ENCODE measurements around the gene GDF15.

The GDF15 gene

DNA sequence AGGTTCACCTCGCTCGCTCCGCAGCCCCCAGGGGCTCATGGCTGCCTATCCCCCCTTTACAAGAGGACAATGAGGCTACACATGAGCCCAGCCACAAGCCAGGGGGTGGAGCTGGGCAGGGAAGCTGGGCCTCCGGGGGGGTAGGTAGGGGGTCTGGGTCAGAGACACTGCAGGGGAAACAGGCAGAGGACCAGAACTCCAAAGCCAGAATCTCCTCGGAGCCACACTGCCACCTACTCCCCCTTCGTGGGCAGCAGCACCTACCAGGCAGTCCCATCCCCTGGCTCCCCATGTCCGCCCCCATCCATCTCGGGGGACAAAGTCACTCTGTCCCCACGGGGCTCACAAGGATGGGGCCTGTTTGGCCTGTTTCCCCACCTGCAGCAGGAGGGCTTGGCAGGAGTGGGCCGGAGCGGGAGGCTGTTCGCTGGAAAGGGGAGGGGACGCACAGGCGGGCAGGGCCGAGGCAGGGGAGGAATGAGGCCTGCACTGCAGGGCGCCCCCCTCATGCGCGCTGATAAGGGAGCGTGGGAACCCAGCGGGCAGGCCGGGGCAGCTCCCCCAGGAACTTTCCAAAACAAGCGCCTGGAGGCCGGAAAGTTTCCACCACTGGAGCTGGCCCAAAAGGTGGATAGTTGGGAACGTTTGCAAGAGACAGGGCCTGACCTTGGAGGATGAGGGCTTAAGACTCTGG is 52.5 kb downstream of the GDF15 start (continued):
- TF ChIP-seq, protein P1, sequence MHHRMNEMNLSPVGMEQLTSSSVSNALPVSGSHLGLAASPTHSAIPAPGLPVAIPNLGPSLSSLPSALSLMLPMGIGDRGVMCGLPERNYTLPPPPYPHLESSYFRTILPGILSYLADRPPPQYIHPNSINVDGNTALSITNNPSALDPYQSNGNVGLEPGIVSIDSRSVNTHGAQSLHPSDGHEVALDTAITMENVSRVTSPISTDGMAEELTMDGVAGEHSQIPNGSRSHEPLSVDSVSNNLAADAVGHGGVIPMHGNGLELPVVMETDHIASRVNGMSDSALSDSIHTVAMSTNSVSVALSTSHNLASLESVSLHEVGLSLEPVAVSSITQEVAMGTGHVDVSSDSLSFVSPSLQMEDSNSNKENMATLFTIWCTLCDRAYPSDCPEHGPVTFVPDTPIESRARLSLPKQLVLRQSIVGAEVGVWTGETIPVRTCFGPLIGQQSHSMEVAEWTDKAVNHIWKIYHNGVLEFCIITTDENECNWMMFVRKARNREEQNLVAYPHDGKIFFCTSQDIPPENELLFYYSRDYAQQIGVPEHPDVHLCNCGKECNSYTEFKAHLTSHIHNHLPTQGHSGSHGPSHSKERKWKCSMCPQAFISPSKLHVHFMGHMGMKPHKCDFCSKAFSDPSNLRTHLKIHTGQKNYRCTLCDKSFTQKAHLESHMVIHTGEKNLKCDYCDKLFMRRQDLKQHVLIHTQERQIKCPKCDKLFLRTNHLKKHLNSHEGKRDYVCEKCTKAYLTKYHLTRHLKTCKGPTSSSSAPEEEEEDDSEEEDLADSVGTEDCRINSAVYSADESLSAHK (tag by site-specific recombination; IDR thresholded peaks at IDR 0.05), result peak; percentile 86
- TF ChIP-seq ZNF266 (tag by site-specific recombination; IDR thresholded peaks at IDR 0.05; ENCODE audit: low read depth) (no peak), ZIC2 (tag by site-specific recombination; IDR thresholded peaks at IDR 0.05) (peak; percentile 100), ZSCAN16 (tag by site-specific recombination; IDR thresholded peaks at IDR 0.05) (0 out of 2 replicates have a peak, but pooled peaks have one; percentile 10), ZNF670 (tag by site-specific recombination; IDR thresholded peaks at IDR 0.05; ENCODE audit: low read depth) (no peak), ZNF664 (tag by site-specific recombination; IDR thresholded peaks at IDR 0.05) (no peak), ZNF335 (tag by site-specific recombination; conservative IDR thresholded peaks at IDR 0.05) (peak; percentile 76), SP2 (tag by site-specific recombination; IDR thresholded peaks at IDR 0.05) (peak; percentile 65), ZNF184 (tag by site-specific recombination; IDR thresholded peaks at IDR 0.05) (no peak), ZNF629 (tag by site-specific recombination; IDR thresholded peaks at IDR 0.05) (peak; percentile 68), ZNF391 (tag by site-specific recombination; IDR thresholded peaks at IDR 0.05; ENCODE audit: borderline replicate concordance, low read depth) (peak; percentile 32; the same call in 1 of the 2 replicates), ZNF785 (tag by site-specific recombination; IDR thresholded peaks at IDR 0.05) (0 out of 2 replicates have a peak, but pooled peaks have one; percentile 44), OVOL3 (tag by site-specific recombination; IDR thresholded peaks at IDR 0.05) (peak; percentile 59; the same call in 1 of the 2 replicates), ZEB2 (tag by site-specific recombination; IDR thresholded peaks at IDR 0.05) (peak; percentile 96), ZBTB17 (tag by site-specific recombination; IDR thresholded peaks at IDR 0.05) (peak; percentile 86)
- TF ChIP-seq, protein P2, sequence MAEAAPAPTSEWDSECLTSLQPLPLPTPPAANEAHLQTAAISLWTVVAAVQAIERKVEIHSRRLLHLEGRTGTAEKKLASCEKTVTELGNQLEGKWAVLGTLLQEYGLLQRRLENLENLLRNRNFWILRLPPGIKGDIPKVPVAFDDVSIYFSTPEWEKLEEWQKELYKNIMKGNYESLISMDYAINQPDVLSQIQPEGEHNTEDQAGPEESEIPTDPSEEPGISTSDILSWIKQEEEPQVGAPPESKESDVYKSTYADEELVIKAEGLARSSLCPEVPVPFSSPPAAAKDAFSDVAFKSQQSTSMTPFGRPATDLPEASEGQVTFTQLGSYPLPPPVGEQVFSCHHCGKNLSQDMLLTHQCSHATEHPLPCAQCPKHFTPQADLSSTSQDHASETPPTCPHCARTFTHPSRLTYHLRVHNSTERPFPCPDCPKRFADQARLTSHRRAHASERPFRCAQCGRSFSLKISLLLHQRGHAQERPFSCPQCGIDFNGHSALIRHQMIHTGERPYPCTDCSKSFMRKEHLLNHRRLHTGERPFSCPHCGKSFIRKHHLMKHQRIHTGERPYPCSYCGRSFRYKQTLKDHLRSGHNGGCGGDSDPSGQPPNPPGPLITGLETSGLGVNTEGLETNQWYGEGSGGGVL (tag by site-specific recombination; IDR thresholded peaks at IDR 0.05), result peak; percentile 100
- TF ChIP-seq, protein P3, sequence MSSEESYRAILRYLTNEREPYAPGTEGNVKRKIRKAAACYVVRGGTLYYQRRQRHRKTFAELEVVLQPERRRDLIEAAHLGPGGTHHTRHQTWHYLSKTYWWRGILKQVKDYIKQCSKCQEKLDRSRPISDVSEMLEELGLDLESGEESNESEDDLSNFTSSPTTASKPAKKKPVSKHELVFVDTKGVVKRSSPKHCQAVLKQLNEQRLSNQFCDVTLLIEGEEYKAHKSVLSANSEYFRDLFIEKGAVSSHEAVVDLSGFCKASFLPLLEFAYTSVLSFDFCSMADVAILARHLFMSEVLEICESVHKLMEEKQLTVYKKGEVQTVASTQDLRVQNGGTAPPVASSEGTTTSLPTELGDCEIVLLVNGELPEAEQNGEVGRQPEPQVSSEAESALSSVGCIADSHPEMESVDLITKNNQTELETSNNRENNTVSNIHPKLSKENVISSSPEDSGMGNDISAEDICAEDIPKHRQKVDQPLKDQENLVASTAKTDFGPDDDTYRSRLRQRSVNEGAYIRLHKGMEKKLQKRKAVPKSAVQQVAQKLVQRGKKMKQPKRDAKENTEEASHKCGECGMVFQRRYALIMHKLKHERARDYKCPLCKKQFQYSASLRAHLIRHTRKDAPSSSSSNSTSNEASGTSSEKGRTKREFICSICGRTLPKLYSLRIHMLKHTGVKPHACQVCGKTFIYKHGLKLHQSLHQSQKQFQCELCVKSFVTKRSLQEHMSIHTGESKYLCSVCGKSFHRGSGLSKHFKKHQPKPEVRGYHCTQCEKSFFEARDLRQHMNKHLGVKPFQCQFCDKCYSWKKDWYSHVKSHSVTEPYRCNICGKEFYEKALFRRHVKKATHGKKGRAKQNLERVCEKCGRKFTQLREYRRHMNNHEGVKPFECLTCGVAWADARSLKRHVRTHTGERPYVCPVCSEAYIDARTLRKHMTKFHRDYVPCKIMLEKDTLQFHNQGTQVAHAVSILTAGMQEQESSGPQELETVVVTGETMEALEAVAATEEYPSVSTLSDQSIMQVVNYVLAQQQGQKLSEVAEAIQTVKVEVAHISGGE (tag by site-specific recombination; conservative IDR thresholded peaks at IDR 0.05; ENCODE audit: low read depth), result peak; percentile 42
- TF ChIP-seq, protein P4, sequence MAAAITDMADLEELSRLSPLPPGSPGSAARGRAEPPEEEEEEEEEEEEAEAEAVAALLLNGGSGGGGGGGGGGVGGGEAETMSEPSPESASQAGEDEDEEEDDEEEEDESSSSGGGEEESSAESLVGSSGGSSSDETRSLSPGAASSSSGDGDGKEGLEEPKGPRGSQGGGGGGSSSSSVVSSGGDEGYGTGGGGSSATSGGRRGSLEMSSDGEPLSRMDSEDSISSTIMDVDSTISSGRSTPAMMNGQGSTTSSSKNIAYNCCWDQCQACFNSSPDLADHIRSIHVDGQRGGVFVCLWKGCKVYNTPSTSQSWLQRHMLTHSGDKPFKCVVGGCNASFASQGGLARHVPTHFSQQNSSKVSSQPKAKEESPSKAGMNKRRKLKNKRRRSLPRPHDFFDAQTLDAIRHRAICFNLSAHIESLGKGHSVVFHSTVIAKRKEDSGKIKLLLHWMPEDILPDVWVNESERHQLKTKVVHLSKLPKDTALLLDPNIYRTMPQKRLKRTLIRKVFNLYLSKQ (tag by site-specific recombination; IDR thresholded peaks at IDR 0.05; ENCODE audit: borderline replicate concordance), result no peak
- TF ChIP-seq, protein P5, sequence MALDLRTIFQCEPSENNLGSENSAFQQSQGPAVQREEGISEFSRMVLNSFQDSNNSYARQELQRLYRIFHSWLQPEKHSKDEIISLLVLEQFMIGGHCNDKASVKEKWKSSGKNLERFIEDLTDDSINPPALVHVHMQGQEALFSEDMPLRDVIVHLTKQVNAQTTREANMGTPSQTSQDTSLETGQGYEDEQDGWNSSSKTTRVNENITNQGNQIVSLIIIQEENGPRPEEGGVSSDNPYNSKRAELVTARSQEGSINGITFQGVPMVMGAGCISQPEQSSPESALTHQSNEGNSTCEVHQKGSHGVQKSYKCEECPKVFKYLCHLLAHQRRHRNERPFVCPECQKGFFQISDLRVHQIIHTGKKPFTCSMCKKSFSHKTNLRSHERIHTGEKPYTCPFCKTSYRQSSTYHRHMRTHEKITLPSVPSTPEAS (tag by site-specific recombination; IDR thresholded peaks at IDR 0.05), result 0 out of 2 replicates have a peak, but pooled peaks have one; percentile 15
- TF ChIP-seq, protein P6, sequence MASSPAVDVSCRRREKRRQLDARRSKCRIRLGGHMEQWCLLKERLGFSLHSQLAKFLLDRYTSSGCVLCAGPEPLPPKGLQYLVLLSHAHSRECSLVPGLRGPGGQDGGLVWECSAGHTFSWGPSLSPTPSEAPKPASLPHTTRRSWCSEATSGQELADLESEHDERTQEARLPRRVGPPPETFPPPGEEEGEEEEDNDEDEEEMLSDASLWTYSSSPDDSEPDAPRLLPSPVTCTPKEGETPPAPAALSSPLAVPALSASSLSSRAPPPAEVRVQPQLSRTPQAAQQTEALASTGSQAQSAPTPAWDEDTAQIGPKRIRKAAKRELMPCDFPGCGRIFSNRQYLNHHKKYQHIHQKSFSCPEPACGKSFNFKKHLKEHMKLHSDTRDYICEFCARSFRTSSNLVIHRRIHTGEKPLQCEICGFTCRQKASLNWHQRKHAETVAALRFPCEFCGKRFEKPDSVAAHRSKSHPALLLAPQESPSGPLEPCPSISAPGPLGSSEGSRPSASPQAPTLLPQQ (tag by site-specific recombination; IDR thresholded peaks at IDR 0.05), result peak; percentile 80
